Measurements from ENCODE around the gene AKTIP. TPM values are rescaled to one million over a fixed set of nuclear protein-coding genes. Genes with fewer than 3 reads are reported as not detected.

The AKTIP gene
- total RNA-seq, 1 donor from 2014 or later = 25.7 TPM

GRCh38 chr16:53484542-53484941, 18.5 kb downstream of the AKTIP start:
- ATAC-seq (no peak), DNase-seq (ENCODE audit: low spot score) (no peak)

- DNase-seq (ENCODE audit: low spot score) = no peak
- no peak for ATAC-seq
These were observed 20.9 kb downstream of the AKTIP start for GRCh38 chr16:53482123-53482522.

DNA sequence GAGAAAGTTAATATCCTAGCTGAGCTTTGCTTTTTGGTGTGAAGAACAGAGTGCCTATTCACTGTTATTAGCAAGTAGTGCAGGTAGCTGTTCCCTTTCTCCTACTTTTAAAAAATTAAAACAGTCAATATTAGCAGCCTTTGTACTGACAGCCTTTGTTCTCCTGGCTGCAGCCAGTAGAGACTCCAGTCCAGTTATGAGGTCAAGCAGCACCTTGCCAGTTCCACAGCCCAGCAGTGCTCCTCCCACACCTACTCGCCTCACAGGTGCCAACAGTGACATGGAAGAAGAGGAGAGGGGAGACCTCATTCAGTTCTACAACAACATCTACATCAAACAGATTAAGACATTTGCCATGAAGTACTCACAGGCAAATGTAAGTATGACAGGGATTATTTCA, 22.6 kb downstream of the AKTIP start:
- peak; percentile 80 for DNase-seq (ENCODE audit: low spot score)
- peak; percentile 98 for ATAC-seq

DNA sequence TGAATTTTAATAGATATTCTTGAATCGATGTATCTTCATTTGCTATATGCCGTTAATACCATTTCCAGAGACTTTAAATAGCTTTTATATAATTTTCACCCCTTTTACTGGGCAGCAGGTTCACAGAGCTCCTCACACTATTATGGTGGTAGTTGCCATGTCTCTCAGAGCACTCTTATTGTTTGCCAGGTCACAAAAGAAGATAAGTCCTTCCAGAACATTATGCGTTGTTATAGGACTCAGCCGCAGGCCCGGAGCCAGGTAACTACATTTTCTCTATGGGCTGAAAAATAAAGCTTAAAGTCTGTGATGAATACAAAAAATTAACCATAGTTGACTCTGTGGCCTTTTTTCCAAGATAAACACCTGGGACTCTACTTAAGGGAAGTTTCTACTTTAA, 24.0 kb downstream of the AKTIP start:
- ATAC-seq (no peak), DNase-seq (ENCODE audit: low spot score) (no peak)

GRCh38 chr16:53476867-53477266, 26.1 kb downstream of the AKTIP start:
- ATAC-seq = no peak

DNA sequence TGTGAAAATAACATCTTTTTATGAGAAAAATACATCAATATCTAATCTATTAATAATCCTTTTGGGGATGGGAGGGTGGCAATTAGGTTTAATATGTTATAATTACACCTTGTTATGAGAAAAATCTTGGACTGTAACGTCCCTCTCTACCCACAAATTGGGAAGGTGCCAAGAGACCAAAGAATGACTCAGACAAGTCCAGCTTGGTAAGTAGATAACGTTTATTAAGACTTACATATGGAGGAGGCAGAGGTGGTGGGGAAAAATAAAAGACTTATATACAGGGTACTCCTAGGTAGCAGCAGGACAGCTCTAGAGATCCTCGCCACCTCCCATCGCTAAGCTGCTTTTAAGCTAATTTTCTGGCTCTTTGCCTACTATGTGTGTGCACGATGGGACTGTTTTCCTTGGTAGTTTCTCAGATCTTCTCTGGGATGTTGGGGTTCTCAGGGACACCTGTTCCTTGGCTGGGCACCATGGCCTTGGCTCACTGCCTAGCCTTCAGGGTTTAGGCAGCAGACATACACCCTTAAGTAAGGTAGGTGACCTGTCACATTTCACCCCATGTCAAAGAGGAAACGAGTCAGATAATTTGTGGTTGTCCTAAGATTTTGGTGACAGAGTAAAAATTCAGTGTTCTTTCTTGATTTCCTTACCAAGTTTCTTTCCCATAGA, 37.3 kb downstream of the AKTIP start:
- ATAC-seq (peak; percentile 20), DNase-seq (ENCODE audit: low spot score) (no peak)

More at GRCh38 chr16:53476867-53477266, 26.1 kb downstream of the AKTIP start:
- no peak for DNase-seq (ENCODE audit: low spot score)

GRCh38 chr16:53458635-53459034, 44.4 kb downstream of the AKTIP start:
- no peak for ATAC-seq
- no peak for DNase-seq (ENCODE audit: low spot score)

DNA sequence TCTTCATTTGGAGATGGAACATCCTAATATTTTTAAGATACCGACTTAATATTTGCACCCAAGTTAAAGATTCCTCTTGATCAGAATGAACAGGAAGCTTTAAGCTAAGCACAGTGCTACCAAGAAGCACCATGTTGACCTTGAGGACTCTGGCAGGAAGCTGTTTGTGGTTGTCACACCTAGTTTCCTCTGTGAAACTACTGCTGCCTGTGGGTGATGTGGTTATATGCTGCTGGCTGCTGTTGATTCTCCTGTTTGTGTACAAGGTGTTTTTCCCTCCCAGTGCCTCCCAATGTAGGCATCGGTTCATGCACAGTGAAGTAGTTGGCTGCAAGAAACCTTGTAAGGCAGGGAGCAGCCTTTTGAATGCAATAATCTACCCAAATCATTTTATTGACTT, 45.3 kb downstream of the AKTIP start:
- DNase-seq (ENCODE audit: low spot score) = no peak
- no peak for ATAC-seq

DNA sequence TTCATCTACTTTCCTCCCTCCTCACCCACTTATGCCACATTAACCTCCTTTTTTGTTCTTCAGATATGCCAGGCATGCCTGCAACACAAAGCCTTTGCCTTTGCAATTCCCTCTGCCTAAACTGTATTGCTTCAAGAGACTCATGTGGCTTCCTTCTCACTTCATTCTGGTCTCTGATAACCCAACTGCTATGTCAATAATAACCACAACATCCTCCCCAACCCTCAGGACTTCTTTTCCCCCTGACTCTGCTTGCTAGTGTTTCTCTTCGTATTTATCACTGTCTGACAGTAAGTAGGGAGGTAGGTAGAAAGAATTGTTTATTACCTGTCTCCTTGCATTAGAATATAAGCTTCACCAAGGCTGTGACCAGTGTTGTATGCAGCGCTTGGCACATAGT, 46.4 kb downstream of the AKTIP start:
- ATAC-seq (no peak), DNase-seq (ENCODE audit: low spot score) (no peak)

DNA sequence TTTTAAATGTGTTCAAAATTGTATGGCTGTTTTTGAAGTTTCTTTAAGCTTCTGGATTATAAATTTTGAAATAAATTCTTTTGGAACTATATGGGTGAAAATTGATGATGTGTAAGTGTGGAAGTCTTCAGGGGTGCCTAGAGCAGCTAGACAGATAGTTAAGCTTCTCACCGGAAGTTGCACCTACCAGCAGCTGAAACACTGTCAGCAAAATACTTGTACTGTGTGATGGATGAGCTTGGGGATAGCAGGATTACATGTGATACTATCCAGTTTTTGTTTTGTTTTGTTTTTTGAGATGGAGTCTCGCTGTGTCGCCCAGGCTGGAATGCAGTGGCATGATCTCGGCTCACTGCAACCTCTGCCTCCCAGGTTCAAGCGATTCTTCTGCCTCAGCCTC, 49.1 kb downstream of the AKTIP start:
- ATAC-seq (no peak), DNase-seq (ENCODE audit: low spot score) (no peak)

- ATAC-seq = no peak
- DNase-seq (ENCODE audit: low spot score) = no peak
These were observed 53.0 kb downstream of the AKTIP start for GRCh38 chr16:53449816-53450517.

- no peak for DNase-seq (ENCODE audit: low spot score)
- no peak for ATAC-seq
These were observed 56.9 kb downstream of the AKTIP start for GRCh38 chr16:53446090-53446489.

DNA sequence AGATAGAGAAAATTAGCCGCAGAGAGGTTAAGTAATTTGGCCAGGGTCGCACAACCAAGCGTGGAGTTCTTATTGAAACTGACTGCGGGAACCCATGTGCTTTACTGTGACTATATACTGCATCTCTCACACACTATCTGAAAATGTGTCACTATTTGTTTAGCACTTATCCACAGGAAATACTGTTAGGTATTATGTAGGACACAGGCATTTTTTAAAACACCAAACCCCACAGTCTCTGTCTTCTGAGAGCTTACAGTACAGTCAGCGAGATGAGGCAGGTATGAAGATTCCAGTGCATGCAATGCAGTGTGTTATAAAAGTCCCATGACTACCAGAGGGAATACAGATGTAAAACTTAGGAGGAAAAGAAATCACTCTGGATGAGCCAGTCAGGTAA, 57.5 kb downstream of the AKTIP start:
- DNase-seq (ENCODE audit: low spot score) = no peak
- ATAC-seq = no peak

Other genes starting within 250 kb of the AKTIP start
- gene RBL2, start 68.7 kb downstream of the AKTIP start, total RNA-seq = 46.6 TPM
- 1.1 TPM for gene RPGRIP1L, start 200.7 kb upstream of the AKTIP start, total RNA-seq
- 29.9 TPM for gene FTO, start 200.9 kb upstream of the AKTIP start, total RNA-seq

All from left lobe of liver (tissue), 2 donors.